GM10248 (cell line): ENCODE measurements around the gene LRRFIP2.

ENCODE experiments used
- CTCF ChIA-PET: fragments of 300-600 bp; sonication (Branson Sonifier 250); formaldehyde crosslinking; extraction: SDS; loops from one replicate; lab custom pipeline; 2021; ENCODE audit warnings: antibody characterized with exemption; lab: Yijun Ruan, JAX
- POLR2A ChIA-PET: fragments of 350-650 bp; sonication (Branson Sonifier 250); formaldehyde crosslinking; extraction: SDS; loops from one replicate; lab custom pipeline; 2020; ENCODE audit warnings: antibody characterized with exemption; lab: Yijun Ruan, JAX
- DNase-seq: peaks from one replicate; pipeline ENCODE4 v3.0.0; 2012; ENCODE audit errors: extremely low spot score
- TF ChIP-seq, protein P1 (sequence below): IDR thresholded peaks from 2 replicates; pipeline ENCODE4 v1.5.1; 2012; ENCODE audit warnings: mild to moderate bottlenecking, low read depth; ENCODE audit errors: extremely low read depth, missing control alignments, control extremely low read depth

The LRRFIP2 gene

DNA sequence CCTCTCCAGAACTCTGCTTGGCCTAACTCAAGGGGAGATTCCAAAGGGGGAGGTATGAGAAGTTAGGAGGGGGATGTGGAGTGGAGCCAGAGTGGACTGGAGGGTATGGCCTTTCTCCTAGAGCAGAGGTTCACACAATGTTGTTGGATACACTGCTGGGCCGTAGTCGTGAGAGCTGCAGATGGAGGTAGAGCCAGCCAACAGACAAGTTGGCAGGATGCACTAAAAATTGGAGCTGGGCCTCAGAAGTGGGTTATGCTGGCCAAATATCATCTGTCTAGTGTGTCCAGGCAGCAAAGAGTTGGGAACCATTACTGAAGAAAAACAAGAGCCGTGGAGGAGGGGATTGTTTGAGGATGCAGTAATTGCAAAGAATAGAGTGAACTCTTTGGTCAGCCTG is 27.7 kb upstream of the LRRFIP2 start:
- TF ChIP-seq, protein P1, sequence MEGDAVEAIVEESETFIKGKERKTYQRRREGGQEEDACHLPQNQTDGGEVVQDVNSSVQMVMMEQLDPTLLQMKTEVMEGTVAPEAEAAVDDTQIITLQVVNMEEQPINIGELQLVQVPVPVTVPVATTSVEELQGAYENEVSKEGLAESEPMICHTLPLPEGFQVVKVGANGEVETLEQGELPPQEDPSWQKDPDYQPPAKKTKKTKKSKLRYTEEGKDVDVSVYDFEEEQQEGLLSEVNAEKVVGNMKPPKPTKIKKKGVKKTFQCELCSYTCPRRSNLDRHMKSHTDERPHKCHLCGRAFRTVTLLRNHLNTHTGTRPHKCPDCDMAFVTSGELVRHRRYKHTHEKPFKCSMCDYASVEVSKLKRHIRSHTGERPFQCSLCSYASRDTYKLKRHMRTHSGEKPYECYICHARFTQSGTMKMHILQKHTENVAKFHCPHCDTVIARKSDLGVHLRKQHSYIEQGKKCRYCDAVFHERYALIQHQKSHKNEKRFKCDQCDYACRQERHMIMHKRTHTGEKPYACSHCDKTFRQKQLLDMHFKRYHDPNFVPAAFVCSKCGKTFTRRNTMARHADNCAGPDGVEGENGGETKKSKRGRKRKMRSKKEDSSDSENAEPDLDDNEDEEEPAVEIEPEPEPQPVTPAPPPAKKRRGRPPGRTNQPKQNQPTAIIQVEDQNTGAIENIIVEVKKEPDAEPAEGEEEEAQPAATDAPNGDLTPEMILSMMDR, result no peak
- ChIA-PET POLR2A (no interaction called here), CTCF (interaction anchor here (1.1 to 1.9 kb wide), 3 partner anchors 9 to 163 kb away, joined by 3 to 4 read pairs (median 3); no protein-coding TSS in a partner anchor)
- no peak for DNase-seq

DNA sequence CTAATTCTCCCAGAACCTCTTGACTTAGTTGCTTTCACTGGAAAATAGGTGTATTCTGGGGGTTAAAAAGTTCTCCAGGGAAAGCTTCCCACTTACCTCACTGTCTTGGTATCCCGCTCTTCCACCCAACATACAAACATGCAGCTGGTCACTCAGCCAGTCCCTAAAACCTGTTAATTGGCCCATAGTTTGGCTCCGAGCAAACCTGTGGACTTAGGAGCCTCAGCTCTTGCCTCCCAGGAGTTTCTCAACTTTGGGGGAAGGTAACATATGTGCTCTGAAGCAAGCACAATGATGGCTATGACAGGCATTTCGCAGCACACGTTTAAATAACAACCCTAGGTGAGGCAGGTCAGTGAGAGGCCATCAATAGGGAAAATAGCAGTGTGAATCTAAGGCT is 25.8 kb upstream of the LRRFIP2 start:
- CTCF ChIA-PET, result interaction anchor here (1.2 to 2.0 kb wide), 3 partner anchors 11 to 18 kb away, joined by 3 to 6 read pairs (median 3); no protein-coding TSS in a partner anchor
- POLR2A ChIA-PET, result no interaction called here
- TF ChIP-seq, protein P1, result no peak
- no peak for DNase-seq

DNA sequence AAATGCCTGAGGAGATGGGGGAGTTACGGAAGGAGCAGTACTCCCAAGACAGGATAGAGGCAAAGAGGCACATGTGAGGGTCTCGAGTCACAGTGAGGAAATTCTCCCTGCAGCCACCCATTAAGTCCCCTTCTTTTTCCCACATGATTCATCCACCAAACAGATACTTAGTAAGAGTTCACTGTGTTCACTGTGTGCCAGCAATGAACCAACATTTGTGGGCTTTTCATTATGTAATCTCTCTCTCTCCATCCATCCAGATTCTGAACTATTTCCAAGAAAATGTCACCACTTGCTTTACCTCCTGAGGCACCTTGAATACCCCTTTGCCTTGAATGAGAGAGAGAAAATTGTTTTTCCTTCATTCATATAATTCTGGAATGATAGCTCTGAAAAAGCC is 24.6 kb upstream of the LRRFIP2 start:
- POLR2A ChIA-PET, result no interaction called here
- CTCF ChIA-PET, result interaction anchor here (1.5 to 2.0 kb wide), 2 partner anchors 14 to 19 kb away, joined by 3 to 6 read pairs; no protein-coding TSS in a partner anchor
- no peak for DNase-seq
- TF ChIP-seq, protein P1, result no peak

DNA sequence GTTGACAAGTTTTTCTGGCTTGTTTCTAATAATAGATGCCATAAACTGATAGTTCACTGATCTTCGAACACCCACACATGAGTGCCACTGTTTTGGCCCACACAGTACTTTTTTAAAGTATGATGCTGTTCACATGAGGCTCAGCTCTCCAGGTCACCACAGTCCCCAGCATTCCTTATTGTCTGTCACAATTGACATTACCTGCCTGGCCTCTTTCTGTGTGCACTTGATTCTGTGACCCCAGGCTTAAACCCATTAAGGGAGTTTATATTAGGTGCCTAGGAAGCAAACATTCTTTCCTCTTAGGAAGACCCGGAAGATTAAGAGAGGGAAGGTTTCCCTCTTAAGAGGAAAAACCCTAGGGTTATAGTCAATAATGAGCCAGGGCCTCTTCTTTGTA is 24.2 kb upstream of the LRRFIP2 start:
- no peak for DNase-seq
- ChIA-PET POLR2A (no interaction called here), CTCF (no interaction called here)
- TF ChIP-seq, protein P1, result no peak

DNA sequence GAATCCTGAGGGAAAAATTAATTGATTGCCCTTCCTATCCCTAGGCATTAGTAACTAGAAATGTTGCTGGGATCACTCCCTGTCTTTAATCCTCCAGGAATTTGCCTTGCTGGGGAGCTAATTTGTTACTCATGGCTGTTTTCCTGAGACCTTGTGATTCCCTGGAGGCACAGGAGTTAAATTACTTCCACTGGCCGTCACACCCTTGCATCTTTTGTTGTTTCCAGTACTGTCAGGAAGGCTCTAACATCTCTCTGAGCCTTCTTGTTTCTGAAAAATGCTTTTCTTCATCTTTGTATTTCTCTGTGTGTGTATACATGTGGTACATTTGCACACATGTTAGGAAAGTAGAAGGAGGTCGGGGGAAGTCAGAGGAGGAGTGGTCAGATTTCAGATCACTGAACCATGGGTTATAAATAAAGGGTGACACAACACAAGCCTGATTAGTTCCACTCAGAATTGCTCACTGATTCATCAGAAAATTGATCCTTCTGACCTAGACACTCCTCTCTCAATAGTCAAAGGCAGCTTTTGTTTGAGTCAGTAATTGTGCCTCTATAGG is 23.5 kb upstream of the LRRFIP2 start:
- ChIA-PET CTCF (no interaction called here), POLR2A (no interaction called here)
- DNase-seq, result no peak
- TF ChIP-seq, protein P1, result no peak

DNA sequence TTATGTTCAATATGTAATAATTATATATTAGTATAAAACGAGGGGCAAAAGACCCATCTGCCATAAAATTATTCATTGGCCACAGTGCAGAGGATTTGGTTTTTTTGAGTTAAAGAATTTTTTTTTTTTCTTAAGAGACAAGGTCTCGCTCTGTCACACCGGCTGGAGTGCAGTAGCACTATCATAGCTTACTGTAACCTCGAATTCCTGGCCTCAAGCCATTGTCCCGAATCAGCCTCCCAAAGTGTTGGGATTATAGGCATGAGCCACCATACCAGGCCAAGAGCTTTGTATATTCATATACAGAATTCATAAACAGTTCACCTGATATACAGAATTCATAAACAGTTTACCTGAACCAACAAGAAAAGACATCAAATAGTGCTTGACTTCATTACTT is 20.2 kb upstream of the LRRFIP2 start:
- TF ChIP-seq, protein P1, result no peak
- CTCF ChIA-PET, result interaction anchor here (2.9 kb wide), 1 partner anchor 19 kb away, joined by 8 read pairs; no protein-coding TSS in a partner anchor

More for the DNA sequence above, 20.2 kb upstream of the LRRFIP2 start:
- POLR2A ChIA-PET, result no interaction called here
- DNase-seq, result no peak
